ENCODE results near the gene LMF1. TPM values are rescaled to one million over a fixed set of nuclear protein-coding genes. Genes with fewer than 3 reads are reported as not detected.

LMF1 gene
- polyA plus RNA-seq, 1 donor from 2014 or later = 16.2 TPM

- TF ChIP-seq SMC3 (conservative IDR thresholded peaks at IDR 0.05; ENCODE audit: poor library complexity) (no peak), EP300 (conservative IDR thresholded peaks at IDR 0.05; ENCODE audit: poor library complexity, severe bottlenecking) (no peak), CTCF (IDR thresholded peaks at IDR 0.05; ENCODE audit: poor library complexity, severe bottlenecking) (no peak), TAF1 (IDR thresholded peaks at IDR 0.05; ENCODE audit: low read depth) (no peak), EZH2 (IDR thresholded peaks at IDR 0.05; ENCODE audit: borderline replicate concordance, insufficient read depth, low read length, poor library complexity, severe bottlenecking) (no peak), RAD21 (conservative IDR thresholded peaks at IDR 0.05) (no peak), MXI1 (conservative IDR thresholded peaks at IDR 0.05; ENCODE audit: poor library complexity, severe bottlenecking) (no peak), POLR2AphosphoS5 (IDR thresholded peaks at IDR 0.05) (no peak), REST (IDR thresholded peaks at IDR 0.05; ENCODE audit: borderline replicate concordance) (no peak)
- H4K20me1 ChIP-seq (ENCODE audit: insufficient read depth) = no peaks in the 10 kb centered on the region
- peaks cover 13% of the 10 kb centered on the region for H3K9me3 ChIP-seq (ENCODE audit: low read length)
- H3K79me2 ChIP-seq (replicated peaks; ENCODE audit: insufficient read depth, low read length) = no peaks in the 10 kb centered on the region
- no peaks in the 10 kb centered on the region for H3K27me3 ChIP-seq (ENCODE audit: insufficient read depth, low read depth, low read length)
- H3K9ac ChIP-seq (ENCODE audit: low read length) = no peak overlapping the region
- H3K27ac ChIP-seq (ENCODE audit: low read length) = no peak overlapping the region
- no peaks in the 10 kb centered on the region for H3K9me2 ChIP-seq (ENCODE audit: insufficient read depth, low read length)
- no peak overlapping the region for H2AFZ ChIP-seq (ENCODE audit: low read depth, low read length)
- no peak overlapping the region for H3K4me3 ChIP-seq (ENCODE audit: low read length)
- no peak overlapping the region for H3K4me2 ChIP-seq (ENCODE audit: low read length)
- H3F3A ChIP-seq (ENCODE audit: insufficient read depth, low read length, poor library complexity, severe bottlenecking) = no peaks in the 10 kb centered on the region
- H3K36me3 ChIP-seq (ENCODE audit: insufficient read depth, low read length) = no peaks in the 10 kb centered on the region
These were observed 27.8 kb upstream of the LMF1 start for GRCh38 chr16:998615-999014.

GRCh38 chr16:998211-998610 lies 27.4 kb upstream of the LMF1 start:
- H3K4me3 ChIP-seq (ENCODE audit: low read length) = no peak overlapping the region
- H3K4me2 ChIP-seq (ENCODE audit: low read length) = no peak overlapping the region
- no peaks in the 10 kb centered on the region for H4K20me1 ChIP-seq (ENCODE audit: insufficient read depth)
- no peaks in the 10 kb centered on the region for H3K9me2 ChIP-seq (ENCODE audit: insufficient read depth, low read length)
- TF ChIP-seq TAF1 (IDR thresholded peaks at IDR 0.05; ENCODE audit: low read depth) (no peak), EP300 (conservative IDR thresholded peaks at IDR 0.05; ENCODE audit: poor library complexity, severe bottlenecking) (no peak), EZH2 (IDR thresholded peaks at IDR 0.05; ENCODE audit: borderline replicate concordance, insufficient read depth, low read length, poor library complexity, severe bottlenecking) (no peak)
- no peaks in the 10 kb centered on the region for H3K27me3 ChIP-seq (ENCODE audit: insufficient read depth, low read depth, low read length)
- H3F3A ChIP-seq (ENCODE audit: insufficient read depth, low read length, poor library complexity, severe bottlenecking) = no peaks in the 10 kb centered on the region
- H3K27ac ChIP-seq (ENCODE audit: low read length) = no peak overlapping the region
- no peaks in the 10 kb centered on the region for H3K79me2 ChIP-seq (replicated peaks; ENCODE audit: insufficient read depth, low read length)
- peaks cover 13% of the 10 kb centered on the region for H3K9me3 ChIP-seq (ENCODE audit: low read length)
- no peak overlapping the region for H3K9ac ChIP-seq (ENCODE audit: low read length)
- no peak overlapping the region for H2AFZ ChIP-seq (ENCODE audit: low read depth, low read length)
- no peaks in the 10 kb centered on the region for H3K36me3 ChIP-seq (ENCODE audit: insufficient read depth, low read length)

Data from neural cell (in vitro differentiated cells).